H4 (cell line): ENCODE measurements around the gene KLHDC10. TPM values are rescaled to one million over a fixed set of nuclear protein-coding genes. Genes with fewer than 3 reads are reported as not detected.
"Not testable (repeated sequence)": the region's sequence is repeated elsewhere in the genome, so short reads cannot be mapped to it uniquely, and the experiment has no call there.

Experiments used
- DNase-seq: peaks from one replicate; pipeline ENCODE4 v3.0.0-alpha.2; 2015; ENCODE audit warnings: low spot score
- total RNA-seq: library from RNA; depleted of rRNA; stranded (reverse); fragments of >200 nt; shearing (Covaris generic); gene quantifications from 2 replicates; pipeline ENCODE4 v1.2.3, GENCODE V29; 2014

The KLHDC10 gene
- total RNA-seq, 1 experiment from 2014 or later: 15.5 TPM

DNA sequence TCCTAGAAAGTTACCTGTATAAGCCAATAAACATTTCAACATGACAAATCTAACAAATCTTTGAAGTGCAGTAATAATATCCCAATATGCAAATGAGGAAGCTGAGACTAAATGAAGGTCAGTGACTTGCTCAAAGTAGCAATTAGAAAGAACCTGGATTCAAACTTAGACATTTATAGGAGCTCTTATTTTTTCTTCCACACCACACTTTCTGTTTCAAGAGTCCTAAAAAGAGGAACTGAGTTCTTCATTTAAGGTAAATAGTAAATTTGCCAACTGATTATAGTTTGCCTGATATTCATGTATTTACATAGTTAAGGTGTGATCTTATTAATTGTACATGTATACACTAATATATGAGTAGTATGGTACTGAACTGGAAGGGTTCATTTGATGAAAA lies 44.0 kb downstream of the KLHDC10 start:
- DNase-seq: no peak

- DNase-seq: no peak
Observed at GRCh38 chr7:130114776-130115175, 44.4 kb downstream of the KLHDC10 start.

DNA sequence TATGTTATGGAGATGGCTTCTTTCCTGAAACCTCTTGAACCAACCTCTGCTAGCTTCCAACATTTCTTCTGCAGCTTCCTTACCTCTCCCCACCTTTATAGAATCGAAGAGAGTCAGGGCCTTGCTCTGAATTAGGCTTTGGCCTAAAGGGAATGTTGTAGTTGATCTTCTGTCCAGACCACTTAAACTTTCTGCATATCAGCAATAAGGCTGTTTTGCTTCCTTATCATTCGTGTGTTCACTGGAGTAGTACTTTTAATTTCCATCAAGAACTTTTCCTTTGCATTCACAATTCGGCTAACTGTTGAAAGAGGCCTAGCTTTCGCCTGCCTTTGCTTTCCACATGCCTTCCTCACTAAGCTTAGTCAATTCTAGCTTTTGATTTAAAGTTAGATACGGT lies 48.0 kb downstream of the KLHDC10 start:
- DNase-seq: no peak

GRCh38 chr7:130118801-130119200 lies 48.5 kb downstream of the KLHDC10 start:
- no peak for DNase-seq

- no peak for DNase-seq
Observed at GRCh38 chr7:130123501-130123900, 53.2 kb downstream of the KLHDC10 start.

GRCh38 chr7:130124711-130125110 lies 54.4 kb downstream of the KLHDC10 start:
- DNase-seq: no peak

DNA sequence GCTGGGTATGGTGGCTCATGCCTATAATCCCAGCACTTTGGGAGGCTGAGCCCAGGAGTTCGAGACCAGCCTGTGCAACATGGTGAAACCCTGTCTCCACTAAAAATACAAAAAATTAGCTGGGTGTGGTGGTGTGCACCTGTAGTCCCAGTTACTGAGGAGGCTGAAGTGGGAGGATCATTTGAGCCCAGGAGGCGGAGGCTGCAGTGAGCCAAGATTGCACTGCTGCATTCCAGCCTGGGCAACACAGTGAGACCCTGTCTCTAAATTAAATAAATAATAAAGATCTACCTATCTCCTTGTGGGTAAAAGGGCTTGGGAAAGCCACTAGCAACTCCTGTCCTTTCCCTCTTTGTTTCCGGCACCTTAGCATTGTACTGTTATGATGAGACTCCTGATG lies 56.5 kb downstream of the KLHDC10 start:
- not testable (repeated sequence) for DNase-seq

- DNase-seq: no peak
Observed at GRCh38 chr7:130127404-130127803, 57.1 kb downstream of the KLHDC10 start.

GRCh38 chr7:130127821-130128317 lies 57.5 kb downstream of the KLHDC10 start:
- DNase-seq: no peak

GRCh38 chr7:130129011-130129411 lies 58.7 kb downstream of the KLHDC10 start:
- DNase-seq: no peak

- DNase-seq: no peak
Observed at GRCh38 chr7:130131191-130131834, 61.0 kb downstream of the KLHDC10 start.

DNA sequence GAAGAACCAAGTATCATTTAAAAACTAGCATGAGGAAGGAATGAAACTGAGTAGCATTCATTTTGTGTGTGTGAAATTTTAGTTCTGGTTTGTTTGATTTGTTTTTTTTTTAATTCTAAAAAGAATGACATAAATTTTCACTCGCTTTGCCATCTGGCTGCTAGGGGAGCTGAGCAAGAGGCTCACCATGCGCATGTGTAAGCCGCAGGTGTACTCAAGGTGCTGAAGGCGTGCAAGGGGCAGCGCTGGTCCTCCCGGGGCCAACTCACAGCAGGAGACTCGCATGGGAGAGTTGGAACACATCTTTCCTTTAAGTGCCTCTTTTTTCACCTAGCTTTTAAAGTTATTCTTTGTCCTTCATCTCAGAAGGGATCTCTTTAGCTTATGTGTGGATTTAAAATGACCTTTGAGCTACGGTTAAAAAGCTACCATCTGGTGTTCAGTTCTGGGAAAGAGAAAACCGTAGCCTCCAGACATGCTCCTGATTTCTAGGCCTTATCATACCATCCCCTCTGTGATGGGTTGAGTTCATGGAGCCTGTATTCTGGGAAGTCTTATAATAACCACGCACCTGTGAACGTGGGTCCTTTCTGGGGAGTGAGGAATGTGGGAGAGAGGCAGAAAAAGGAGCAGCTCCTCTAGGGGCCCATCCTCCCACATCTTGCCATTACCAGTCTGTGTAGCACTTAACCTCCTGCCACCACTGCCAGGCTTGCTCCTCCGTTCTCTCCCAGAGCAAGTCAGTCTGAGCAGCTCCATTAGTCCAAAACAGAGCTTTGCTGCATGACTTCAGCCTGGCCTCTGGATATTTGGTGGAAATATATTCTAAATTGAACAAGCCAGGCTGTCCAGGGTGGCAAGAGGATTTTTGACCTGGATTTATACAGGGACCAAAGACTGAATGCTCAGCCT lies 61.9 kb downstream of the KLHDC10 start:
- no peak for DNase-seq

DNA sequence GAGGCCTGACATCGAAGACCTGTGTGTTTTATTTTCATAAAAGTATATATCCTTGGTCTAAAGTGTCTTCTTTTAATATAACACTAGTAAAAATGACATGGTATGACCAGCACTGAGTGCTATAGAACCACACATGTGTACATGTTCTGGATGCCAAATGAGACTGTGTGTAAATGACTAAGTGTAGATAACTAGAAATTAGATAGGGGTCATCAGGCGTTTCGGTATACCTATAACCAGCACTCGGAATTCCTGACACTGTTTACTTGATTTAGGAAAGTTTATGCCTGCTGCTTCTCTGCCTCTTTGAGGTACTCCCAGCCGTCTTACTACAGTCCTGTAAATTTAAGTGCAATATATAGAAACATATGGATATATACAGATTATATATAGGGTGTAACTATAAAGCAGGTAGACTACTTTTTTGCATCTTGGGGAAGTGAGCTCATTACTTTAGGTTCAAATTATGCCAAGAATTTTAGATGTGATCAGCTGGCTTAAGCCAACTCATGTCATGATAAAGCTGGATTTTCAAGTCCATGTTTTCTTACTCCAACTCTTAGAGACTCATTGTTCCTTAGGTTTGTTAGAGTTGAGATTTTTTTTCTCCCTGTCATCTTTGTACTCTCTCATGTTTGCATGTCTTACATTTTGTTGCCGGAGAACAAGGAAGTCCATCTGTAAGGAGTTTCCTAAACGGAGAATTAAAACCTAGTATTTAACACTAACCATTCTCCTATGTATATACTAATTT lies 62.9 kb downstream of the KLHDC10 start:
- no peak for DNase-seq

DNA sequence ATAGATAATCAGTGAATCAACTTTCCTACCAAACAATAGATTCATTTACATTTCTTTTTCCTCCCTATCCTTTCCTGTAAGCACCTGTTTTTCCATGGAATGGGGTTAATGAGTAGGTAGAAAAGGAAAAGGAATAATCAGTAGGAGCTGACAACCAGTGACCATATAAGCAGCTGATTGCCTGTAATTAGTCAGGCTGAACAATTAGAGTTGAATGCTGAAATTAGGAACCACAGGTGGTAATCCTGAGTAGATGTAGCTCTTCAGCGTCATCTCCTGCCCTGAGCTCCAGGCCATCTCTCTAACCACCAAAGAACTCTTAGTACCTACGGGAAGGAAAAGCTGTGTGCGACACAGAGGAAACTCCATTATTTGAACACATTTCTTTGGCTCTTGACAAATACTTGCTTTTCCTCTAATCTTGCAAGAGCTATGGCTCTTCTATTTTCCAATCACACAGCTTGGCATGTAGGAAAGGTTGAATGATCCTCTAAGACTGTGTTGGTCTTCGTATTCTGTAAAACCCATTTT lies 63.8 kb downstream of the KLHDC10 start:
- DNase-seq: no peak

- no peak for DNase-seq
Observed at GRCh38 chr7:130134726-130135125, 64.4 kb downstream of the KLHDC10 start.

DNA sequence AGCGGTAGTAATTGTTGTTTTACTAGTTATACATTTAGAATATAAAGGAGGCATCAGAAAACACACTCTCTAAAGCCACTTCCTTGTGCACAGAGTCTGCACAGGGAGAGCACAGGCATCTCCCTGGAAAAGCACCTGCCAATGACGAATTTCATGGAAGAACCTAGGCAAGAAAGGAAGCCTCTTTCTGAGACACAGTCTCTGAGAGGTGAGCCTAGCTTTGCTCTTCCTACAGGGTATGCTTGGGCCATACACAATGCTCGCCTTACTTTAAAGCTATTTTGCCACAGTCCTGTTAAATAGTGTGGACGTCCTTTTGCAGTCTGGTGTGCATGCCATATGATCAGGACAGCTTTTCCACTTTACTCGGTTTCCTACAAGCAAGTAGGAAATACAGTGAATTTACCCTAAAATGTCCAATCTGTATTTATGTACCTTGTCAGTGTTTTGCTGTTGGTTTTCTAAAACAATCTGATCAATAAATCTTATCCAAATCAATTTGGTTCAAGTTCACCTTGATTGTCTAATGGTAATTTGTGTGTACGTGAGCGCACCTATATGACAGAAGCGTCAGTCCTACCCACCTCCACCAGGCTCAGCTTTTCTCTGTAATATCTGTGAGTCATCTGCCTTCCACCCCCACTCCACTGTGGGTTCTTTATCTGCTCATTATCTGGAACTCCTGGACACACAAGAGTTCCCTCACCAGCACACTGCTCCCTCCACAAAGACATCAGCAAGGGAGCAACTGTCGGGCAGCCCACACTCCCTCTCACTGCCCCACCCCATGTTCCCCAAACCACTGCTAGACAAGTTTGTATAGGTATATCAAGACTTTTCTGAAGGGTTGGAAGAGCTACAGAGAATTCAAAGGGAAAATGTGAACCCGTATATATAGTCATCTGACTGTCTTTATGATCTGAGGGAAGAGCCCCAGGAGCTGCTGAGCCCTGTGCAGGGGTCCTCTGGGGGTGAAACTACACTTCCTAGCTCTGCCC lies 65.2 kb downstream of the KLHDC10 start:
- no peak for DNase-seq

GRCh38 chr7:130136579-130137167 lies 66.3 kb downstream of the KLHDC10 start:
- no peak for DNase-seq

- no peak for DNase-seq
Observed at GRCh38 chr7:130137207-130137606, 66.9 kb downstream of the KLHDC10 start.

- DNase-seq: no peak
Observed at GRCh38 chr7:130139193-130139960, 69.0 kb downstream of the KLHDC10 start.
